Nephron (organoid): Measurements from ENCODE around the gene NUDT5.
A peak's percentile ranks its signal among the peaks of the same experiment; 100 is the strongest.

Experiments used
- H3K27ac Mint-ChIP-seq, 3 experiments: 2 replicates each; pipeline ENCODE4 v1.8.0; 2020; ENCODE audit warnings: mixed read lengths in 3 of 3, mild to moderate bottlenecking in 2 of 3, moderate library complexity in 1 of 3
- H3K27me3 Mint-ChIP-seq: 2 replicates; pipeline ENCODE4 v1.8.0; 2021; ENCODE audit warnings: low read depth, mild to moderate bottlenecking, moderate library complexity, mixed read lengths
- H3K36me3 Mint-ChIP-seq: 2 replicates; pipeline ENCODE4 v1.8.0; 2020; ENCODE audit warnings: low read depth, mixed read lengths
- H3K4me1 Mint-ChIP-seq: 2 replicates; pipeline ENCODE4 v1.8.0; 2020; ENCODE audit warnings: mixed read lengths
- H3K4me3 Mint-ChIP-seq, 3 experiments: 2 replicates each; pipeline ENCODE4 v1.8.0; 2020; ENCODE audit warnings: mild to moderate bottlenecking in 3 of 3, mixed read lengths in 3 of 3, moderate library complexity in 2 of 3
- H3K9me3 Mint-ChIP-seq: 2 replicates; pipeline ENCODE4 v1.8.0; 2020; ENCODE audit warnings: mixed read lengths
- CTCF ChIP-seq, 3 experiments: fragments of 200-600 bp; sonication (generic); IDR thresholded peaks; one replicate each; pipeline ENCODE4 v1.5.0; 2021; ENCODE audit warnings: antibody characterized with exemption in 3 of 3; ENCODE audit not compliant: unreplicated experiment in 3 of 3

NUDT5 gene

GRCh38 chr10:12129222-12130111 is 66.2 kb downstream of the NUDT5 start, which contains the start of gene SEC61A2:
Gene SEC61A2, plus strand, starts transcription at chr10:12129677. Its CDS starts 111 bp downstream, at chr10:12129788.
- Mint-ChIP-seq H3K4me1 (peaks cover 6% of the 10 kb centered on the region), H3K27me3 (no peaks in the 10 kb centered on the region), H3K9me3 (no peaks in the 10 kb centered on the region), H3K27ac (peak within 1 kb of the TSS; percentile 74 to 92 (median 92)), H3K36me3 (peaks cover 20% of the 10 kb centered on the region), H3K4me3 (peak within 1 kb of the TSS; percentile 89 to 95 (median 92))
- no peak for TF ChIP-seq CTCF (IDR thresholded peaks at IDR 0.05; ENCODE audit: unreplicated experiment in 3 of 3)

GRCh38 chr10:12121673-12122072 is 74.0 kb downstream of the NUDT5 start:
- TF ChIP-seq CTCF (IDR thresholded peaks at IDR 0.05; ENCODE audit: unreplicated experiment in 3 of 3), result no peak
- peaks cover 58% of the 10 kb centered on the region for H3K36me3 Mint-ChIP-seq
- no peak overlapping the region for H3K27ac Mint-ChIP-seq
- no peaks in the 10 kb centered on the region for H3K9me3 Mint-ChIP-seq
- no peak overlapping the region for H3K4me3 Mint-ChIP-seq
- no peaks in the 10 kb centered on the region for H3K27me3 Mint-ChIP-seq
- H3K4me1 Mint-ChIP-seq, result no peaks in the 10 kb centered on the region
